NB4 (cell line): ENCODE measurements around the gene NFS1.

ENCODE experiments used
- DNase-seq: peaks from one replicate; pipeline ENCODE4 v3.0.0; 2010; ENCODE audit warnings: low read depth
- H3K4me3 ChIP-seq: one replicate; pipeline ENCODE4 v1.5.1; 2011; ENCODE audit warnings: mild to moderate bottlenecking, low read depth, low read length, moderate library complexity
- CTCF ChIP-seq: IDR thresholded peaks from one replicate; pipeline ENCODE4 v1.5.1; 2012; ENCODE audit warnings: low read depth, low read length
- MAX ChIP-seq: IDR thresholded peaks from 2 replicates; pipeline ENCODE4 v1.6.1; 2011; ENCODE audit warnings: low read depth, low read length
- MYC ChIP-seq: IDR thresholded peaks from 2 replicates; pipeline ENCODE4 v1.6.1; 2011; ENCODE audit warnings: low read depth, low read length
- POLR2A ChIP-seq: IDR thresholded peaks from 2 replicates; pipeline ENCODE4 v1.6.1; 2011; ENCODE audit warnings: mild to moderate bottlenecking; ENCODE audit not compliant: insufficient read length; ENCODE audit errors: extremely low read depth

The NFS1 gene

DNA sequence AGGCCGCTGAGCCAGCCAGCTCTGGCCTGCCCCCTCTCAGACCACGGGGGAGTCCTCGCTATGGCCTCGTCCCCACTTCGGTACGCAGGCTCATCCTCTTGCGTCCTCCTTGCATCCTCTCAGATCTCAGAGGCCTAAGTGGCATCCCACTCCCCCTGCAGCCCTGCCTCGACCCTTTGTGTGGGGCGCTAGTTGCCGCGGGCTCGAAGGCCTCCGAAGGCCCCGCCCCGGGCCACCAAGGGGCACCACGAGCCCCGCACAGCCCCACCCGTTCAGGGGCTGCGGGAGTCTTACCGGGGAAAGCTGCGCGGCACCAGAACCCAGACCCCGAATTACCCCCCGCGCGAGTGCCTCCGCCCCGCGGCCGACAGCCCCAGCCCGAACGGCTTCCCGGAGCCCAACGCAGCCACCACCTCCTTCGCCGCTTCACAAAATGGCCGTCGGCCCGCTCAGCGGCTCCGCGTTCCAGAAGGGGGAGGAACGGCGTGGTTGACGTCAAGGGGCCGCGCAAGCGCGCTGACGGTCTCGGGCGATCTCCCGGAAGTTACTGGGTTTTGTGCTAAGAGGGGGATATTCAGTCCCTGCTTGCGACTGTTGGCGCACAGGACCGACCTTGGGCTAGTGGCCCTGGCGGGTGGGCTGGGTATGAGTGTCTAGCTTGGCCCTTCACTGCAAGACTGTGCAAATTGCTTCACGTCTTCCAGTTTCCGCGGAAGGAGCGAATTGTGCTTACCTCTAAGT is 34.5 kb downstream of the NFS1 start, which contains the start of the genes CPNE1 and RBM12:
Gene CPNE1 (minus strand): TSS at position 435 of the 741 bp plus-strand sequence. CDS start 31,977 bp downstream, outside the sequence.
Gene RBM12 (minus strand): TSS at position 435 of the 741 bp plus-strand sequence. CDS start 9,578 bp downstream, outside the sequence.
- TF ChIP-seq CTCF: no peak
- TF ChIP-seq MYC: peak; percentile 96
- TF ChIP-seq MAX: peak; percentile 80
- peak; percentile 99 for TF ChIP-seq POLR2A
- peak; percentile 97 for DNase-seq

GRCh38 chr20:35663516-35664465 is 35.4 kb downstream of the NFS1 start:
- TF ChIP-seq POLR2A (no peak), CTCF (no peak), MAX (peak; percentile 71), MYC (peak; percentile 40; the same call in 1 of the 2 replicates)
- DNase-seq: peak; percentile 77
- H3K4me3 ChIP-seq: peak overlapping the region; percentile 99

More for the DNA sequence above, 34.5 kb downstream of the NFS1 start, which contains the start of the genes CPNE1 and RBM12:
- peak within 1 kb of the TSS; percentile 99 for H3K4me3 ChIP-seq

GRCh38 chr20:35662551-35662950 is 36.6 kb downstream of the NFS1 start:
- no peak for TF ChIP-seq MYC
- no peak for TF ChIP-seq MAX
- no peak for TF ChIP-seq POLR2A
- no peak for TF ChIP-seq CTCF
- DNase-seq: no peak
- H3K4me3 ChIP-seq: peak overlapping the region; percentile 99

DNA sequence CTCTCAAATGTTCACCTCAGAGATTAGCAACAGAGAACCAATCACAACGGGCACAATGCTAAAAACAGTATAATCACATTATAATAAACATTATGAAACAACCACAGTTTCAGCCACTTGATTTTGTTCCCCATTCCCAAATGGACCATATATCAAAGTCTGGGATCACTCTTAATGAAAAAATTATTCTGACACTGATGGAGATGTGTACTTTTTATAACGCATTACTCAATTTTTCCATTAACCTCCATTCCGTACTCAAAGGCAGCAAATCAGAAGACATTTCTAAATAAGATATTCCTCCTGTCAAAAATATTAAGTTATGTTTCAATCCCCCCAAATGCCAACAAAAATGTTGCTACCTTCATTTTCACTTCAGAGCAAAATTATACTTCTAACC is 37.2 kb downstream of the NFS1 start:
- TF ChIP-seq MAX: no peak
- TF ChIP-seq POLR2A: no peak
- TF ChIP-seq CTCF: no peak
- TF ChIP-seq MYC: no peak
- DNase-seq: no peak

DNA sequence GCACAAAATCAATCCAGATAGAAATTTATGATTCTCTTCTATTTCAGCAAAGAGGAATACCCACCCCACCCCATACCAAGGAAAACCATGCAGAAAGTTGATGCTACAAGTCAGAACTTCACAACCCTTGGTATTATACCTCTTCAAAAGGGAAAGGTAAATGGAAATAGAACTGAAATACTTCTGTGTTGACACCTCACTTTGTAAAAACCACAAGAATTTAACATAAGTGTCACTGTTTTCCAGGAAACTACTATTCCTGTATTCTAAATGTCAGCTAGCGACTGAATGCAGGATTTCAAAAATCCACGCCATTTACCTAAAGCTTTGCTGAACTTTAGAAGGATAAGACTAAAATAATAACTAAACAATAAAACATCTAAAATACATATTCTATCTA is 38.1 kb downstream of the NFS1 start:
- H3K4me3 ChIP-seq: peak overlapping the region; percentile 99
- no peak for DNase-seq
- TF ChIP-seq POLR2A (no peak), CTCF (no peak), MYC (no peak), MAX (no peak)

More for the DNA sequence above, 37.2 kb downstream of the NFS1 start:
- H3K4me3 ChIP-seq: peak overlapping the region; percentile 99
